NCI-H69 (cell line): ENCODE measurements around the gene NFKBIE.
A peak's percentile ranks its signal among the peaks of the same experiment; 100 is the strongest.
"Not testable (repeated sequence)": the region's sequence is repeated elsewhere in the genome, so short reads cannot be mapped to it uniquely, and the experiment has no call there.

ENCODE experiments used
- DNase-seq: peaks from one replicate; lab custom pipeline; 2025; lab: John Stamatoyannopoulos, UW

The NFKBIE gene

GRCh38 chr6:44245391-44245911 is 19.9 kb downstream of the NFKBIE start:
- DNase-seq: no peak

- no peak for DNase-seq
These were observed 22.0 kb downstream of the NFKBIE start for GRCh38 chr6:44243345-44243744.

- no peak for DNase-seq
These were observed 26.5 kb downstream of the NFKBIE start for GRCh38 chr6:44238687-44239350.

- DNase-seq: peak; percentile 87
These were observed 27.4 kb downstream of the NFKBIE start for GRCh38 chr6:44237813-44238433.

- DNase-seq: peak; percentile 96
These were observed 28.1 kb downstream of the NFKBIE start for GRCh38 chr6:44237021-44237812.

- no peak for DNase-seq
These were observed 29.3 kb downstream of the NFKBIE start for GRCh38 chr6:44235891-44236516.

- no peak for DNase-seq
These were observed 30.1 kb downstream of the NFKBIE start for GRCh38 chr6:44235269-44235668.

- DNase-seq: peak; percentile 50
These were observed 31.0 kb downstream of the NFKBIE start for GRCh38 chr6:44234101-44235025.

GRCh38 chr6:44233567-44234100 is 31.7 kb downstream of the NFKBIE start:
- no peak for DNase-seq

GRCh38 chr6:44232676-44233566 is 32.4 kb downstream of the NFKBIE start:
- no peak for DNase-seq

GRCh38 chr6:44231426-44231825 is 33.9 kb downstream of the NFKBIE start:
- not testable (repeated sequence) for DNase-seq

GRCh38 chr6:44230034-44230675 is 35.2 kb downstream of the NFKBIE start:
- no peak for DNase-seq

GRCh38 chr6:44229376-44230033 is 35.8 kb downstream of the NFKBIE start:
- DNase-seq: no peak

GRCh38 chr6:44228836-44229235 is 36.5 kb downstream of the NFKBIE start:
- DNase-seq: no peak

GRCh38 chr6:44228433-44228832 is 36.9 kb downstream of the NFKBIE start:
- DNase-seq: no peak

GRCh38 chr6:44228031-44228430 is 37.3 kb downstream of the NFKBIE start:
- no peak for DNase-seq

GRCh38 chr6:44227148-44227793 is 38.1 kb downstream of the NFKBIE start:
- DNase-seq: peak; percentile 48
